Measurements from ENCODE around the gene GDF10. TPM values are rescaled to one million over a fixed set of nuclear protein-coding genes. Genes with fewer than 3 reads are reported as not detected.

Gene GDF10
- total RNA-seq, 4 donors from 2014 or later, result 0.79 to 1.2 (median 1.00) TPM; not detected in 1

DNA sequence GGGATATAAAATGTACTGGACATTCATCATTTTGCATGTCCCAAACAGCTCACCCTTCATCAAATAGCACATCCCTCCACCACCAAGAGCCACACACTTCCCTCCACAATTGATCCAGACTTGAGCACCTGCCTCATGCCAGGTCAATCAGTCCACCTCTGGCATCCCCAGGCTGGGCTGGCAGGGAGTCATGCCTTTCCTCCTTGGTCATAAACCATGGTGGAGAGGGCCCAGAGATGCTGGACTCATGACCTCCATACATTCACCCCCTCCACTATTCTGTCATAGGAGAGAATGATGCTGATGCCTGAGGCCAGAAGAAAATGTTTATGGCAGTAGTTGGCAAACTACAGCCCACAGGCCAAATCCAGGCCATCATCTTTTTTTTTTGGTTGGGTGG, 16.1 kb upstream of the GDF10 start:
- intact Hi-C loops (cut with DNase I; ENCODE audit: low total_unique reads) (no loop called here), in situ Hi-C loops (cut with MboI; ENCODE audit: low pct_ligation_motif_present in 1 of 4, low pct_unique_long_range_greater_than_20kb in 1 of 4, low sequenced_read_pairs in 3 of 4) (no loop called here)
- H3K27ac ChIP-seq, result no peak overlapping the region
- no peak overlapping the region for H3K4me3 ChIP-seq
- no peak for TF ChIP-seq POLR2AphosphoS5 (IDR thresholded peaks at IDR 0.05)
- TF ChIP-seq EP300 (IDR thresholded peaks at IDR 0.05; ENCODE audit: low read depth), result no peak
- no peak for TF ChIP-seq POLR2A (IDR thresholded peaks at IDR 0.05)
- TF ChIP-seq, protein P1, sequence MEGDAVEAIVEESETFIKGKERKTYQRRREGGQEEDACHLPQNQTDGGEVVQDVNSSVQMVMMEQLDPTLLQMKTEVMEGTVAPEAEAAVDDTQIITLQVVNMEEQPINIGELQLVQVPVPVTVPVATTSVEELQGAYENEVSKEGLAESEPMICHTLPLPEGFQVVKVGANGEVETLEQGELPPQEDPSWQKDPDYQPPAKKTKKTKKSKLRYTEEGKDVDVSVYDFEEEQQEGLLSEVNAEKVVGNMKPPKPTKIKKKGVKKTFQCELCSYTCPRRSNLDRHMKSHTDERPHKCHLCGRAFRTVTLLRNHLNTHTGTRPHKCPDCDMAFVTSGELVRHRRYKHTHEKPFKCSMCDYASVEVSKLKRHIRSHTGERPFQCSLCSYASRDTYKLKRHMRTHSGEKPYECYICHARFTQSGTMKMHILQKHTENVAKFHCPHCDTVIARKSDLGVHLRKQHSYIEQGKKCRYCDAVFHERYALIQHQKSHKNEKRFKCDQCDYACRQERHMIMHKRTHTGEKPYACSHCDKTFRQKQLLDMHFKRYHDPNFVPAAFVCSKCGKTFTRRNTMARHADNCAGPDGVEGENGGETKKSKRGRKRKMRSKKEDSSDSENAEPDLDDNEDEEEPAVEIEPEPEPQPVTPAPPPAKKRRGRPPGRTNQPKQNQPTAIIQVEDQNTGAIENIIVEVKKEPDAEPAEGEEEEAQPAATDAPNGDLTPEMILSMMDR (IDR thresholded peaks at IDR 0.05), result no peak
- no peaks in the 10 kb centered on the region for H3K36me3 ChIP-seq
- DNase-seq, result no peak
- H3K9me3 ChIP-seq, result no peaks in the 10 kb centered on the region
- no peaks in the 10 kb centered on the region for H3K27me3 ChIP-seq
- peaks cover 0 to 4% (median 0%) of the 10 kb centered on the region in 4 donors for H3K4me1 ChIP-seq

DNA sequence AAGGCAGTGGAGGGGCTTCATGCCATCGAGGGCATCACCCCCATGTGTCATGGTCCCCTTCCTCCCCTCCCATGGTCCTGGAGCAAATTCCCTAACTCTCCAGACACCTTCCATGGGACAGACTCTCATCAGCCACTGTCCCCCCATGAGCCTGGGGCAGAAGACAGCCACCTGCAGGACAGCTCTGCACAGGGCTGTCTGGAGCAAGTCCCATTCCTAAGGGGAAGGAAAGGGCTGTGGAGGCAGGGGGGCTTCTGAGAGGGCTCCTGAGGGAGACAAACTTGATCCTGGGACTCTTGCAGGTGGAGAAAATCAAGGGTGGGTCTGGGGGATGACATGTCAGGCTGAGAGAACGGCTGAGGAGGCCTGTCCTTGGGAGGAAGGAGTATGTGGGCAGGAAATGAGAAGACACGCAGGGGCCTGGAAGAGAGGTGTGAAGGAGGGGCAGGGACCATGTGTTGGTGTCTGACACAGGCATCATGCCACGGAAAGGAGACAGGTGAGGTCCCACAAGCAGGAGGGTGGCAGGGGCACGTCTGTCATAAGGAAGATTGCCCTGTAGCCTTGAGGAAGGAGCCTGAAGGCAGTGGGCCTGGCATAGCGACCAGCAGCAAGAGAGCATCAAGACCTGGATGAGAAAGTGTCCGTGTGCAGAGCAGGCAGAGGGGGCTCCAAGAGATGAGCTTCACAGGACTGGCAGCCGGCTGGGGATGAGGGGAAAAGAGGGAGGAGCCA, 14.4 kb upstream of the GDF10 start:
- H3K27ac ChIP-seq, result no peak overlapping the region
- H3K36me3 ChIP-seq, result no peaks in the 10 kb centered on the region
- H3K4me1 ChIP-seq, result peaks cover 0 to 4% (median 0%) of the 10 kb centered on the region in 4 donors
- intact Hi-C loops (cut with DNase I; ENCODE audit: low total_unique reads) (no loop called here), in situ Hi-C loops (cut with MboI; ENCODE audit: low pct_ligation_motif_present in 1 of 4, low pct_unique_long_range_greater_than_20kb in 1 of 4, low sequenced_read_pairs in 3 of 4) (no loop called here)
- 70 to 92% methylated on average over 2 to 8 of the region's 8 CpGs for WGBS, 2 donors (ENCODE audit: low coverage in 1 of 2)
- no peaks in the 10 kb centered on the region for H3K9me3 ChIP-seq
- H3K4me3 ChIP-seq, result no peak overlapping the region
- TF ChIP-seq POLR2A (IDR thresholded peaks at IDR 0.05) (no peak), EP300 (IDR thresholded peaks at IDR 0.05; ENCODE audit: low read depth) (no peak), POLR2AphosphoS5 (IDR thresholded peaks at IDR 0.05) (no peak)
- TF ChIP-seq, protein P1 (IDR thresholded peaks at IDR 0.05), result no peak
- no peaks in the 10 kb centered on the region for H3K27me3 ChIP-seq
- DNase-seq, result no peak

DNA sequence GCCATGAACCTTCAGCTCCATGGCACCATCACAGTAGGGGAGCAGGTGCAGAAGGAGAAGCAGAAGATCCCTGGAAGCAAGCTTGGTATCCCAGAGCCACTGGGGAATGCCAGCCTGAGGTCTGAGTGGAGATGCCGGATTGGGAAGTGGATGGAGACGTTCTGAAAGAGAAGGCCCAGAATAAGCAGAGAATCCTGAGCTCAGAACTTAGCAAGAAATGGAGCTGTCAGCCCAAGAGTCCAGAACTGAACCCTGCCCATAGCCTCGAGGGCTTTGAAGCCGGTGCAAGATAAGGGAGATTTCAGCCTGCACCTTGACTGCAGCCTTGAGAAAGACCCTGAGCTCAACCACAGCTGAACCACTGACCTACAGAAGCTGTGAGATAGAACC, 13.9 kb upstream of the GDF10 start:
- peaks cover 0 to 4% (median 0%) of the 10 kb centered on the region in 4 donors for H3K4me1 ChIP-seq
- 81 to 94% methylated on average over 2 to 4 of the region's 4 CpGs for whole genome bisulfite sequencing, 2 donors (ENCODE audit: low coverage in 1 of 2)
- no peak for DNase-seq

DNA sequence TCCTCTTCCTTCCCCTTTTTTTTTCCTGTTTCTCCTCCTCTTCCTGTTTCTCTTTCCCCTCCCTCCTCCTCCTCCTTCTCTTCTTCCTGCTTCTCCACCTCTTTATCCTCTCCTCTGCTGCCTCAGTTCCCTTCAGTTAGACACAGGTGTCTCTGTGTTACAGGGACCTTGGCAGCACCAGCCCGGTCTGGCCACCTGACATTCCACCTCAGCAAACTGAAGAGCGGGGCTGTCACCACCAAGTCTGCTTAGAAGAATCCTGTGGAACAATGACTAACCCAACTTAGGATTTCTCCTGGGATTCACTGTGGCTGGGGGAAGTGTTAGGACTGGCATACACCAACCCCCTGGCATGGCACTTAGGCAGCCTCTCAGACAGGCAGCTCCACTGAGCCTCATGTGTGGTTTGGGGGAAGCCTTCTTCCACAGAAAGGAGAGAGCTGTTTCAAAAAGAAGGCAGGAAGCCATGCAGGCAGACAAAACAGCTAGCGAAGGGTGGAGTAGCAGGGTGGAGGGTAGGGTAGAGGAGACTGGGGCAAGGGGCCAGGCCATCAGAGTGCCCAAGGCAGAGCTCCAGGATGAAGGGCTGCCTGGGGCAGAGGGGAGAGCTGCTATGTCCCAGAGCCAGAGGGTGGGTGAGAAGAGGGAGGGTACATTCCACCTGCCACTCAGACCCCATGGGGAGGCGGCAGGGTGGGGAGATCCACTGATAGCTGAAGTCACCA, 13.2 kb upstream of the GDF10 start:
- DNase-seq, result no peak
- H3K27me3 ChIP-seq, result no peaks in the 10 kb centered on the region
- no peak overlapping the region for H3K27ac ChIP-seq
- in situ Hi-C loops (cut with MboI; ENCODE audit: low pct_ligation_motif_present in 1 of 4, low pct_unique_long_range_greater_than_20kb in 1 of 4, low sequenced_read_pairs in 3 of 4), result no loop called here
- H3K36me3 ChIP-seq, result no peaks in the 10 kb centered on the region
- no peak overlapping the region for H3K4me3 ChIP-seq
- no peaks in the 10 kb centered on the region for H3K9me3 ChIP-seq
- H3K4me1 ChIP-seq, result peaks cover 0 to 4% (median 0%) of the 10 kb centered on the region in 4 donors
- WGBS, 2 donors (ENCODE audit: low coverage in 1 of 2), result 83 to 86% methylated on average over 1 to 4 of the region's 4 CpGs
- intact Hi-C loops (cut with DNase I; ENCODE audit: low total_unique reads), result no loop called here
- TF ChIP-seq EP300 (IDR thresholded peaks at IDR 0.05; ENCODE audit: low read depth) (no peak), POLR2A (IDR thresholded peaks at IDR 0.05) (no peak), POLR2AphosphoS5 (IDR thresholded peaks at IDR 0.05) (no peak)
- TF ChIP-seq, protein P1 (IDR thresholded peaks at IDR 0.05), result no peak

More for the DNA sequence above, 13.9 kb upstream of the GDF10 start:
- H3K27ac ChIP-seq, result no peak overlapping the region
- no peaks in the 10 kb centered on the region for H3K9me3 ChIP-seq
- H3K36me3 ChIP-seq, result no peaks in the 10 kb centered on the region
- H3K4me3 ChIP-seq, result no peak overlapping the region
- intact Hi-C loops (cut with DNase I; ENCODE audit: low total_unique reads) (no loop called here), in situ Hi-C loops (cut with MboI; ENCODE audit: low pct_ligation_motif_present in 1 of 4, low pct_unique_long_range_greater_than_20kb in 1 of 4, low sequenced_read_pairs in 3 of 4) (no loop called here)
- TF ChIP-seq POLR2AphosphoS5 (IDR thresholded peaks at IDR 0.05), result no peak
- no peaks in the 10 kb centered on the region for H3K27me3 ChIP-seq

Data from transverse colon (tissue), 4 donors.